H9 (cell line): Measurements from ENCODE around the gene ZNF860. TPM values are rescaled to one million over a fixed set of nuclear protein-coding genes. Genes with fewer than 3 reads are reported as not detected.

Experiments used
- DNase-seq: peaks from one replicate; pipeline ENCODE4 v3.0.0-alpha.2; 2017
- H2AFZ ChIP-seq: one replicate; pipeline ENCODE4 v1.6.1; 2013; ENCODE audit warnings: mild to moderate bottlenecking, low read length, control low read depth, moderate library complexity
- H2AK5ac ChIP-seq: 2 replicates; pipeline ENCODE4 v1.6.1; 2013; ENCODE audit warnings: low read length, control low read depth, mixed read lengths; ENCODE audit not compliant: insufficient read length
- H2BK120ac ChIP-seq: one replicate; pipeline ENCODE4 v1.6.1; 2013; ENCODE audit warnings: low read depth, mild to moderate bottlenecking, low read length, control low read depth, inconsistent platforms; ENCODE audit not compliant: poor library complexity, severe bottlenecking
- H2BK12ac ChIP-seq: 2 replicates; pipeline ENCODE4 v1.6.1; 2013; ENCODE audit warnings: low read length, control low read depth, mixed read lengths, low read depth; ENCODE audit not compliant: insufficient read length
- H2BK15ac ChIP-seq: 2 replicates; pipeline ENCODE4 v1.6.1; 2013; ENCODE audit warnings: low read depth, low read length, control low read depth
- H2BK20ac ChIP-seq: one replicate; pipeline ENCODE4 v1.6.1; 2013; ENCODE audit warnings: low read depth, mild to moderate bottlenecking, low read length, control low read depth, inconsistent platforms; ENCODE audit not compliant: poor library complexity, severe bottlenecking
- H2BK5ac ChIP-seq: 2 replicates; pipeline ENCODE4 v1.6.1; 2013; ENCODE audit warnings: low read length, control low read depth, mixed read lengths; ENCODE audit not compliant: insufficient read length
- H3K14ac ChIP-seq: 2 replicates; pipeline ENCODE4 v1.6.1; 2013; ENCODE audit warnings: low read length, control low read depth; ENCODE audit not compliant: insufficient read depth
- H3K18ac ChIP-seq: 2 replicates; pipeline ENCODE4 v1.6.1; 2013; ENCODE audit warnings: low read depth, mild to moderate bottlenecking, mixed read lengths, low read length, control low read depth; ENCODE audit not compliant: insufficient read length
- H3K23ac ChIP-seq: 2 replicates; pipeline ENCODE4 v1.6.1; 2013; ENCODE audit warnings: low read length, control low read depth, mixed read lengths, low read depth; ENCODE audit not compliant: insufficient read length
- H3K23me2 ChIP-seq: 2 replicates; pipeline ENCODE4 v1.6.1; 2013; ENCODE audit warnings: low read depth, mild to moderate bottlenecking, mixed read lengths, low read length, control low read depth; ENCODE audit not compliant: insufficient read length, poor library complexity, severe bottlenecking
- H3K27ac ChIP-seq: 2 replicates; pipeline ENCODE4 v1.5.1; 2013; ENCODE audit warnings: low read length, control low read depth, mixed read lengths, low read depth; ENCODE audit not compliant: insufficient read length
- H3K27me3 ChIP-seq: 2 replicates; pipeline ENCODE4 v1.6.1; 2013; ENCODE audit warnings: low read length, control low read depth, inconsistent platforms; ENCODE audit not compliant: insufficient read depth
- H3K4ac ChIP-seq: 2 replicates; pipeline ENCODE4 v1.6.1; 2013; ENCODE audit warnings: low read depth, mild to moderate bottlenecking, control low read depth, inconsistent platforms, low read length, moderate library complexity
- H3K4me1 ChIP-seq: 2 replicates; pipeline ENCODE4 v1.6.1; 2013; ENCODE audit warnings: low read length, control low read depth, inconsistent platforms; ENCODE audit not compliant: insufficient read depth
- H3K4me2 ChIP-seq: 2 replicates; pipeline ENCODE4 v1.6.1; 2013; ENCODE audit warnings: low read length, control low read depth, mixed read lengths; ENCODE audit not compliant: insufficient read length, insufficient read depth
- H3K56ac ChIP-seq: 2 replicates; pipeline ENCODE4 v1.6.1; 2013; ENCODE audit warnings: low read depth, mild to moderate bottlenecking, mixed read lengths, low read length, control low read depth; ENCODE audit not compliant: insufficient read length
- H3K79me1 ChIP-seq: 2 replicates; pipeline ENCODE4 v1.6.1; 2013; ENCODE audit warnings: low read depth, mild to moderate bottlenecking, moderate library complexity, low read length, control low read depth, inconsistent platforms; ENCODE audit not compliant: insufficient read depth, poor library complexity, severe bottlenecking
- H3K79me2 ChIP-seq: 2 replicates; pipeline ENCODE4 v1.6.1; 2013; ENCODE audit warnings: low read length, control low read depth, inconsistent platforms; ENCODE audit not compliant: insufficient read depth
- H3K9ac ChIP-seq: 2 replicates; pipeline ENCODE4 v1.6.1; 2013; ENCODE audit warnings: low read length, control low read depth, mixed read lengths; ENCODE audit not compliant: insufficient read length; ENCODE audit errors: extremely low read depth
- H3K9me3 ChIP-seq: one replicate; pipeline ENCODE4 v1.6.1; 2013; ENCODE audit warnings: low read depth, low read length, inconsistent platforms; ENCODE audit not compliant: control insufficient read depth
- H3T11ph ChIP-seq: one replicate; pipeline ENCODE4 v1.6.1; 2013; ENCODE audit warnings: mild to moderate bottlenecking, low read length, control low read depth, inconsistent platforms
- H4K20me1 ChIP-seq: one replicate; pipeline ENCODE4 v1.6.1; 2013; ENCODE audit not compliant: control insufficient read depth, insufficient read length, insufficient read depth
- H4K5ac ChIP-seq: 2 replicates; pipeline ENCODE4 v1.6.1; 2013; ENCODE audit warnings: low read depth, mild to moderate bottlenecking, mixed read lengths, low read length, control low read depth; ENCODE audit not compliant: insufficient read length
- H4K8ac ChIP-seq: replicated peaks from 2 replicates; pipeline ENCODE4 v1.6.1; 2013; ENCODE audit warnings: low read length, control low read depth, mixed read lengths, low read depth; ENCODE audit not compliant: insufficient read length
- H4K91ac ChIP-seq: 2 replicates; pipeline ENCODE4 v1.6.1; 2013; ENCODE audit warnings: low read depth, mild to moderate bottlenecking, moderate library complexity, mixed read lengths, low read length, control low read depth; ENCODE audit not compliant: insufficient read length
- H3K27ac Mint-ChIP-seq, 3 experiments: 2 replicates in 2 of 3; 3 replicates in 1 of 3; pipeline ENCODE4 v1.8.0; 2020 to 2021; ENCODE audit warnings: mixed read lengths in 3 of 3, mild to moderate bottlenecking in 1 of 3, moderate library complexity in 1 of 3
- H3K27me3 Mint-ChIP-seq: 2 replicates; pipeline ENCODE4 v1.8.0; 2021; ENCODE audit warnings: low read depth, mild to moderate bottlenecking, moderate library complexity, mixed read lengths
- H3K36me3 Mint-ChIP-seq, 3 experiments: 2 replicates in 2 of 3; 3 replicates in 1 of 3; pipeline ENCODE4 v1.8.0; 2020 to 2021; ENCODE audit warnings: low read depth in 3 of 3, mixed read lengths in 3 of 3; ENCODE audit not compliant: insufficient read depth in 1 of 3
- H3K4me1 Mint-ChIP-seq, 2 experiments: 2 replicates each; pipeline ENCODE4 v1.8.0; 2020; ENCODE audit warnings: mixed read lengths in 2 of 2
- H3K4me3 Mint-ChIP-seq, 2 experiments: 2 replicates in 1 of 2; 3 replicates in 1 of 2; pipeline ENCODE4 v1.8.0; 2020 to 2021; ENCODE audit warnings: mild to moderate bottlenecking in 2 of 2, mixed read lengths in 2 of 2, moderate library complexity in 1 of 2
- H3K9me3 Mint-ChIP-seq, 2 experiments: 2 replicates in 1 of 2; 3 replicates in 1 of 2; pipeline ENCODE4 v1.8.0; 2020; ENCODE audit warnings: mild to moderate bottlenecking in 2 of 2, mixed read lengths in 2 of 2, moderate library complexity in 1 of 2
- WGBS: extraction: QIAGEN DNeasy Blood & Tissue Kit; methylation state at CpG from one replicate; pipeline ENCODE4 v1.1.7; 2013; ENCODE audit warnings: missing lambda C conversion rate, low lambda C conversion rate, mixed read lengths; ENCODE audit not compliant: insufficient read length; ENCODE audit errors: extremely low coverage; 5-methylcytosine and 5-hydroxymethylcytosine counted together
- total RNA-seq: library from RNA; stranded (reverse); gene quantifications from 2 replicates; pipeline ENCODE4 v1.2.1, GENCODE V29; 2021
- TF ChIP-seq, protein P1 (sequence below): fragments of 200-600 bp; sonication (generic); conservative IDR thresholded peaks from 3 replicates; pipeline ENCODE4 v1.8.0; 2021; ENCODE audit warnings: antibody characterized with exemption, mild to moderate bottlenecking

ZNF860 gene
- total RNA-seq, 1 experiment from 2014 or later: 2.6 TPM

DNA sequence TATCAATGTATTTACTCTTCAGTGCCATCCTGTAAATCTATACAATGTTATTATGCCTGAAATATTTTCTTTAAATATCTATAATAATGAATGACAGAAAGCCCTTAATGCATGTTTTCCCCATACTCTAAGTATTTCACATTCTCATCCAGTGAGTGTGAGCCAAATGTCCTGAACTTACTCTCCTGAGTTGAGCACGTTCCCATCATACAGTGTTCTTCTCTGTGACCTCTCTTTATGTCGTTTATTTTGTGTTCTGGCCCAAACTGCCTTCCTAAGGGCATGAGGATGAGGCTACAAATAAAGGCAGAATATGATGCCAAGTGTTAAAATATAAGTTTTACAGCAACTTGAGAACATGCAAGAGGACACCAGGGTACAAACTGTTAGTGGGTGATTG, 3.8 kb upstream of the ZNF860 start:
- no peak overlapping the region for H3K4me3 Mint-ChIP-seq
- H3K4me1 ChIP-seq: peaks cover 2% of the 10 kb centered on the region; the same call in 1 of the 2 replicates
- H3K9ac ChIP-seq: no peak overlapping the region

More for the DNA sequence above, 3.8 kb upstream of the ZNF860 start:
- Histone ChIP-seq H2BK5ac (no peak overlapping the region), H2AFZ (no peak overlapping the region), H4K5ac (no peak overlapping the region), H3K23ac (no peak overlapping the region), H3K23me2 (peaks cover 14% of the 10 kb centered on the region), H4K20me1 (no peaks in the 10 kb centered on the region), H3K9me3 (no peaks in the 10 kb centered on the region), H4K8ac (no peak overlapping the region), H3K18ac (no peak overlapping the region), H2BK15ac (no peak overlapping the region), H4K91ac (no peak overlapping the region), H2BK120ac (no peak overlapping the region), H2BK20ac (no peak overlapping the region), H3K79me2 (peaks cover 29% of the 10 kb centered on the region; the same call in 1 of the 2 replicates), H3K27ac (no peak overlapping the region), H2AK5ac (no peak overlapping the region), H3K79me1 (no peaks in the 10 kb centered on the region), H3K4ac (no peak overlapping the region), H3K4me2 (no peak overlapping the region), H3K27me3 (0 out of 2 replicates have a peak, but pooled peaks cover 1% of the 10 kb centered on the region), H3T11ph (no peak overlapping the region), H3K56ac (no peak overlapping the region), H2BK12ac (no peak overlapping the region), H3K14ac (no peak overlapping the region)
- no peaks in the 10 kb centered on the region for H3K9me3 Mint-ChIP-seq
- no CpG with 5 or more reads among the region's 2 CpGs for WGBS
- H3K36me3 Mint-ChIP-seq: peaks cover 8 to 17% (median 11%) of the 10 kb centered on the region in 3 experiments
- H3K4me1 Mint-ChIP-seq: peaks cover 27 to 46% of the 10 kb centered on the region in 2 experiments
- peaks cover 9% of the 10 kb centered on the region for H3K27me3 Mint-ChIP-seq
- TF ChIP-seq, protein P1, sequence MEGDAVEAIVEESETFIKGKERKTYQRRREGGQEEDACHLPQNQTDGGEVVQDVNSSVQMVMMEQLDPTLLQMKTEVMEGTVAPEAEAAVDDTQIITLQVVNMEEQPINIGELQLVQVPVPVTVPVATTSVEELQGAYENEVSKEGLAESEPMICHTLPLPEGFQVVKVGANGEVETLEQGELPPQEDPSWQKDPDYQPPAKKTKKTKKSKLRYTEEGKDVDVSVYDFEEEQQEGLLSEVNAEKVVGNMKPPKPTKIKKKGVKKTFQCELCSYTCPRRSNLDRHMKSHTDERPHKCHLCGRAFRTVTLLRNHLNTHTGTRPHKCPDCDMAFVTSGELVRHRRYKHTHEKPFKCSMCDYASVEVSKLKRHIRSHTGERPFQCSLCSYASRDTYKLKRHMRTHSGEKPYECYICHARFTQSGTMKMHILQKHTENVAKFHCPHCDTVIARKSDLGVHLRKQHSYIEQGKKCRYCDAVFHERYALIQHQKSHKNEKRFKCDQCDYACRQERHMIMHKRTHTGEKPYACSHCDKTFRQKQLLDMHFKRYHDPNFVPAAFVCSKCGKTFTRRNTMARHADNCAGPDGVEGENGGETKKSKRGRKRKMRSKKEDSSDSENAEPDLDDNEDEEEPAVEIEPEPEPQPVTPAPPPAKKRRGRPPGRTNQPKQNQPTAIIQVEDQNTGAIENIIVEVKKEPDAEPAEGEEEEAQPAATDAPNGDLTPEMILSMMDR: no peak
- no peak overlapping the region for H3K27ac Mint-ChIP-seq
- no peak for DNase-seq
